HCT116 (cell line): ENCODE results near the gene BEND6.

Source experiments
- CTCF ChIP-seq, 3 experiments: fragments of 200-600 bp in 1 of 3; sonication (generic) in 1 of 3; IDR thresholded peaks in 2 of 3; conservative IDR thresholded peaks in 1 of 3; 2 replicates each; pipeline ENCODE4 v1.5.1; 2012 to 2017; ENCODE audit warnings: low read depth in 2 of 3, low read length in 2 of 3, antibody characterized with exemption in 1 of 3, borderline replicate concordance in 1 of 3, control low read depth in 1 of 3, mild to moderate bottlenecking in 1 of 3, mixed read lengths in 1 of 3, mixed run types in 1 of 3, moderate library complexity in 1 of 3; ENCODE audit not compliant: insufficient read depth in 1 of 3
- POLR2A ChIP-seq: IDR thresholded peaks from 2 replicates; pipeline ENCODE4 v1.7.0; 2011; ENCODE audit warnings: borderline replicate concordance; ENCODE audit not compliant: insufficient read depth, insufficient read length; ENCODE audit errors: extremely low read depth
- POLR2AphosphoS5 ChIP-seq: IDR thresholded peaks from 2 replicates; pipeline ENCODE4 v1.6.1; 2011; ENCODE audit warnings: mild to moderate bottlenecking, low read depth, low read length, moderate library complexity
- YY1 ChIP-seq: IDR thresholded peaks from 2 replicates; pipeline ENCODE4 v1.6.1; 2011; ENCODE audit warnings: low read length, low read depth, moderate library complexity, mild to moderate bottlenecking; ENCODE audit not compliant: insufficient replicate concordance; ENCODE audit errors: extremely low read depth
- ZNF274 ChIP-seq: fragments of 200-500 bp; sonication (Bioruptor generic); IDR thresholded peaks from 2 replicates; pipeline ENCODE4 v1.6.1; 2014; ENCODE audit warnings: mild to moderate bottlenecking, low read depth, low read length, inconsistent platforms

GRCh38 chr6:56970849-56971248, 15.9 kb downstream of the BEND6 start:
- no peak for TF ChIP-seq POLR2AphosphoS5
- TF ChIP-seq POLR2A = no peak
- no peak for TF ChIP-seq ZNF274
- TF ChIP-seq YY1 = no peak
- TF ChIP-seq CTCF (IDR thresholded peaks at IDR 0.05 in 2 of 3, conservative IDR thresholded peaks at IDR 0.05 in 1 of 3; ENCODE audit: borderline replicate concordance in 1 of 3, insufficient read depth in 1 of 3, low read depth in 2 of 3, low read length in 2 of 3) = no peak
